CD4-positive, alpha-beta T cell (primary cell): Measurements from ENCODE around the gene ELK4. TPM values are rescaled to one million over a fixed set of nuclear protein-coding genes. Genes with fewer than 3 reads are reported as not detected.

Source experiments
- ATAC-seq: fragments of 200-7000 bp; cut with Tn5 transposase; one replicate; pipeline ENCODE4 v1.10.0; 2022; ENCODE audit warnings: mild to moderate bottlenecking; ENCODE audit not compliant: poor library complexity
- CTCF ChIA-PET: fragments of 350-600 bp; sonication (Branson Sonifier 250); formaldehyde crosslinking; loops from one replicate; lab custom pipeline; 2021; ENCODE audit warnings: antibody characterized with exemption, inconsistent platforms; lab: Charles Lee
- POLR2A ChIA-PET: fragments of 350-600 bp; sonication (Branson Sonifier 250); formaldehyde crosslinking; loops from one replicate; lab custom pipeline; 2021; ENCODE audit warnings: antibody characterized with exemption, inconsistent platforms; lab: Charles Lee
- DNase-seq, 14 experiments: peaks; one replicate each; pipeline ENCODE4 v3.0.0-alpha.2; 2013 to 2020; ENCODE audit warnings: mixed read lengths in 2 of 14
- H3K27ac ChIP-seq, 2 donors: one replicate each; pipeline versions ENCODE4 v1.5.1 to v1.7.0; 2013; ENCODE audit warnings: low read length in 2 of 2, low read depth in 1 of 2, mild to moderate bottlenecking in 1 of 2
- H3K27me3 ChIP-seq, 2 experiments: 1 replicate in 1 of 2; 2 replicates in 1 of 2; pipeline versions ENCODE4 v1.6.1 to v1.7.0; 2013; ENCODE audit warnings: low read length in 2 of 2, control low read depth in 1 of 2, mild to moderate bottlenecking in 1 of 2, moderate library complexity in 1 of 2; ENCODE audit not compliant: insufficient read depth in 2 of 2, control insufficient read depth in 1 of 2
- H3K36me3 ChIP-seq: one replicate; pipeline ENCODE4 v1.6.1; 2013; ENCODE audit warnings: low read length, control low read depth; ENCODE audit not compliant: insufficient read depth
- H3K4me1 ChIP-seq: one replicate; pipeline ENCODE4 v1.6.1; 2013; ENCODE audit warnings: low read length, control low read depth; ENCODE audit not compliant: insufficient read depth
- H3K4me3 ChIP-seq: one replicate; pipeline ENCODE4 v1.5.1; 2013; ENCODE audit warnings: mild to moderate bottlenecking, low read length, moderate library complexity
- H3K9me3 ChIP-seq, 2 experiments: 1 replicate in 1 of 2; 2 replicates in 1 of 2; pipeline versions ENCODE4 v1.6.1 to v1.7.0; 2013; ENCODE audit warnings: low read length in 2 of 2, mild to moderate bottlenecking in 2 of 2, control low read depth in 1 of 2, moderate library complexity in 1 of 2; ENCODE audit not compliant: control insufficient read depth in 1 of 2, insufficient read depth in 1 of 2
- H3K27ac Mint-ChIP-seq: one replicate; pipeline ENCODE4 v1.8.0; 2020; ENCODE audit warnings: mixed read lengths
- H3K27me3 Mint-ChIP-seq: one replicate; pipeline ENCODE4 v1.8.0; 2021; ENCODE audit warnings: mixed read lengths
- H3K36me3 Mint-ChIP-seq: one replicate; pipeline ENCODE4 v1.8.0; 2021; ENCODE audit warnings: low read depth, mixed read lengths
- H3K4me1 Mint-ChIP-seq: one replicate; pipeline ENCODE4 v1.8.0; 2021; ENCODE audit warnings: low read depth, mixed read lengths
- H3K4me3 Mint-ChIP-seq: one replicate; pipeline ENCODE4 v1.8.0; 2020; ENCODE audit warnings: mild to moderate bottlenecking, mixed read lengths
- H3K9me3 Mint-ChIP-seq: one replicate; pipeline ENCODE4 v1.8.0; 2020; ENCODE audit warnings: mixed read lengths
- intact Hi-C, 2 experiments: fragments of 100-400 bp; cut with DNase I in 1 of 2; cut with micrococcal nuclease in 1 of 2; formaldehyde crosslinking; loops; one replicate each; pipeline versions ENCODE4 v1.15.1 to v1.9.0; 2023 to 2025; cut with DNase I, micrococcal nuclease
- total RNA-seq, 174 experiments: library from RNA in 2 of 174; stranded (reverse) in 2 of 174; gene quantifications; one replicate each; pipeline ENCODE4 v1.2.3 and lab custom pipeline; 2021 to 2026
- TF ChIP-seq, protein P1 (sequence below): fragments of 200-600 bp; IDR thresholded peaks from one replicate; pipeline ENCODE4 v1.8.0; 2022; ENCODE audit warnings: antibody characterized with exemption, mild to moderate bottlenecking

The ELK4 gene
- total RNA-seq, 2 experiments from 2014 or later = 145 to 154 TPM

- CTCF ChIA-PET = interaction anchor here (1.8 kb wide), 1 partner anchor 9 kb away, joined by 5 read pairs; no protein-coding TSS in a partner anchor
- intact Hi-C loops = loop anchor here in 1 of 2 experiments (10.0 kb wide), 1 partner anchor 305 kb away; no protein-coding TSS in a partner anchor
- no peak for ATAC-seq
- POLR2A ChIA-PET = no interaction called here
- H3K27me3 Mint-ChIP-seq = no peaks in the 10 kb centered on the region
- TF ChIP-seq, protein P1, sequence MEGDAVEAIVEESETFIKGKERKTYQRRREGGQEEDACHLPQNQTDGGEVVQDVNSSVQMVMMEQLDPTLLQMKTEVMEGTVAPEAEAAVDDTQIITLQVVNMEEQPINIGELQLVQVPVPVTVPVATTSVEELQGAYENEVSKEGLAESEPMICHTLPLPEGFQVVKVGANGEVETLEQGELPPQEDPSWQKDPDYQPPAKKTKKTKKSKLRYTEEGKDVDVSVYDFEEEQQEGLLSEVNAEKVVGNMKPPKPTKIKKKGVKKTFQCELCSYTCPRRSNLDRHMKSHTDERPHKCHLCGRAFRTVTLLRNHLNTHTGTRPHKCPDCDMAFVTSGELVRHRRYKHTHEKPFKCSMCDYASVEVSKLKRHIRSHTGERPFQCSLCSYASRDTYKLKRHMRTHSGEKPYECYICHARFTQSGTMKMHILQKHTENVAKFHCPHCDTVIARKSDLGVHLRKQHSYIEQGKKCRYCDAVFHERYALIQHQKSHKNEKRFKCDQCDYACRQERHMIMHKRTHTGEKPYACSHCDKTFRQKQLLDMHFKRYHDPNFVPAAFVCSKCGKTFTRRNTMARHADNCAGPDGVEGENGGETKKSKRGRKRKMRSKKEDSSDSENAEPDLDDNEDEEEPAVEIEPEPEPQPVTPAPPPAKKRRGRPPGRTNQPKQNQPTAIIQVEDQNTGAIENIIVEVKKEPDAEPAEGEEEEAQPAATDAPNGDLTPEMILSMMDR = no peak
- Histone ChIP-seq H3K36me3 (no peaks in the 10 kb centered on the region), H3K27me3 (no peaks in the 10 kb centered on the region), H3K27ac (no peak overlapping the region), H3K9me3 (no peaks in the 10 kb centered on the region), H3K4me1 (no peaks in the 10 kb centered on the region), H3K4me3 (no peak overlapping the region)
- H3K27ac Mint-ChIP-seq = no peak overlapping the region
- H3K4me3 Mint-ChIP-seq = no peak overlapping the region
- H3K36me3 Mint-ChIP-seq = no peaks in the 10 kb centered on the region
- H3K4me1 Mint-ChIP-seq = no peaks in the 10 kb centered on the region
- no peaks in the 10 kb centered on the region for H3K9me3 Mint-ChIP-seq
- no peak for DNase-seq
Observed at GRCh38 chr1:205650241-205650640, 18.4 kb upstream of the ELK4 start.

DNA sequence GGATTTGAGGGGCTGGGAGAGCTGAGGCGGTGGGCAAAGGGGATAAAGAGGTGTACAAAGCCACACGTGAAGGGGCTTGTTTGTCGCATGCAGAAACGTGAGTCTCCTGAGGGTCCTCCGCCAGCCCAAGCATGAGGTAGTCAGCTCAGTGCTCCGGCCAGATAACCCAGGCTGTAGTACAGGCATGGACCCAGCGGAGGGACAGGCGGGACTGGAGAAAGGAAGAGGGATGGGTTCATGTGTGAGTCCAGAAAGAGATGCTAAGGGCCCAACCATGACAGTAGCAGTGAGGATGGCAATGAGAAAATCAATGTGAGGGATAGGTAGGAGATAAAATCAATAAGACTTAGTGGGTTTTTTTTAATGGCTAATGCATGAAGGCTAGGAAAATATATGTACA is 13.7 kb upstream of the ELK4 start:
- POLR2A ChIA-PET = no interaction called here
- ATAC-seq (no peak), DNase-seq (no peak)
- Mint-ChIP-seq H3K27ac (no peak overlapping the region), H3K36me3 (no peaks in the 10 kb centered on the region), H3K4me3 (no peak overlapping the region), H3K9me3 (no peaks in the 10 kb centered on the region), H3K27me3 (peaks cover 9% of the 10 kb centered on the region), H3K4me1 (no peaks in the 10 kb centered on the region)
- H3K4me3 ChIP-seq = no peak overlapping the region
- no peaks in the 10 kb centered on the region for H3K36me3 ChIP-seq
- H3K27ac ChIP-seq = no peak overlapping the region
- no peaks in the 10 kb centered on the region for H3K4me1 ChIP-seq
- CTCF ChIA-PET = interaction anchor here (0.7 kb wide), 1 partner anchor 160 kb away, joined by 3 read pairs; no protein-coding TSS in a partner anchor
- TF ChIP-seq, protein P1 = no peak
- no peaks in the 10 kb centered on the region for H3K27me3 ChIP-seq
- no peaks in the 10 kb centered on the region for H3K9me3 ChIP-seq
- intact Hi-C loops = no loop called here

DNA sequence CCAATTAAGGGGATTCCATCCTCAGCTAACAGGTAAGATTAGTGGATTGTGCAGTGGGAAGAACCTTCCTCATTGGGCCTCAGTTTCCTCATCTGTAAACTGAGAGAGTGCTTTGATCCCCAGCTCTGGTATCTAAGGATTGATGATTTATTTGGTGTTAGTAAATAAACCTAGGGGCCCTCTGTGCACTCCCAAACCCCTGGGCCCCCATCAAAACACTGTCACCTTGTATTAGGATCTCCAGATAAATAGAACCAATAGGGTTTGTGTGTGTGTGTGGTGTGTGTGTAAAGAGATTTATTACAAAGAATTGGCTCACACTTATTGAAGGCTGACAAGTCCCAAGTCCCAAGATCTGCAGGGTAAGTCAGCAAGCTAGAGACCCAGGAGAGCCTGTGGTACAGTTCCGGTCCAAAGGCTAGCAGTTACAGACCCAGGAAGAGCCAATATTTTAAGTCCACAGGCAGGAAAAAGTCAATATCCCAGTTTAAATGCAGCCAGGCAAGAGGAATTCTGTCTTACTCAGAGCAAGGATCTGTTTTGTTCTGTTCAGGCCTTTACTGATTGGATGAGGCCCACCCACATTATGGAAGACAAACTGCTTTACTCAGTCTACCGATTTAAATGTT is 11.0 kb upstream of the ELK4 start:
- Mint-ChIP-seq H3K9me3 (no peaks in the 10 kb centered on the region), H3K4me3 (no peak overlapping the region), H3K4me1 (no peaks in the 10 kb centered on the region), H3K36me3 (no peaks in the 10 kb centered on the region), H3K27ac (no peak overlapping the region), H3K27me3 (peaks cover 20% of the 10 kb centered on the region)
- CTCF ChIA-PET = interaction anchor here (1.6 kb wide), 1 partner anchor 11 kb away, joined by 3 read pairs; no protein-coding TSS in a partner anchor
- Histone ChIP-seq H3K27me3 (no peaks in the 10 kb centered on the region), H3K36me3 (no peaks in the 10 kb centered on the region), H3K27ac (no peak overlapping the region), H3K4me3 (no peak overlapping the region), H3K4me1 (no peaks in the 10 kb centered on the region), H3K9me3 (no peaks in the 10 kb centered on the region)
- no peak for ATAC-seq
- intact Hi-C loops = no loop called here
- no peak for DNase-seq
- TF ChIP-seq, protein P1 = no peak
- POLR2A ChIA-PET = interaction anchor here (0.6 to 1.6 kb wide), 2 partner anchors 51 to 74 kb away, joined by 3 to 5 read pairs; no protein-coding TSS in a partner anchor
